Amniotic epithelial cell (primary cell): Measurements from ENCODE around the gene ZNF460.

Experiments used
- DNase-seq: peaks from one replicate; pipeline ENCODE4 v3.0.0-alpha.2; 2010; ENCODE audit warnings: low read depth

The ZNF460 gene

GRCh38 chr19:57280165-57280961, at the start of gene ZNF460:
Gene ZNF460 (plus strand): TSS chr19:57280485. CDS start chr19:57280807, 322 bp downstream.
- DNase-seq = peak; percentile 96

GRCh38 chr19:57231686-57232085, 48.6 kb upstream of the ZNF460 start:
- DNase-seq = no peak

GRCh38 chr19:57233207-57233606, 47.1 kb upstream of the ZNF460 start:
- no peak for DNase-seq

GRCh38 chr19:57239982-57240310, 40.3 kb upstream of the ZNF460 start:
- DNase-seq = no peak

GRCh38 chr19:57240311-57241090, 39.8 kb upstream of the ZNF460 start, which contains the start of gene ZNF805:
Gene ZNF805 (plus strand): TSS chr19:57240632. CDS start chr19:57240892, 260 bp downstream.
- peak; percentile 91 for DNase-seq

GRCh38 chr19:57241176-57241575, 39.1 kb upstream of the ZNF460 start:
- peak; percentile 31 for DNase-seq

- DNase-seq = no peak
These were observed 37.5 kb upstream of the ZNF460 start for GRCh38 chr19:57242821-57243220.

GRCh38 chr19:57244513-57244912, 35.8 kb upstream of the ZNF460 start:
- DNase-seq = no peak

- DNase-seq = no peak
These were observed 35.2 kb upstream of the ZNF460 start for GRCh38 chr19:57245066-57245465.

GRCh38 chr19:57245959-57246358, 34.3 kb upstream of the ZNF460 start:
- DNase-seq = no peak

- DNase-seq = no peak
These were observed 31.6 kb upstream of the ZNF460 start for GRCh38 chr19:57248646-57249045.

- no peak for DNase-seq
These were observed 31.0 kb upstream of the ZNF460 start for GRCh38 chr19:57249329-57249728.

GRCh38 chr19:57253767-57254166, 26.5 kb upstream of the ZNF460 start:
- peak; percentile 21 for DNase-seq

GRCh38 chr19:57262044-57262443, 18.2 kb upstream of the ZNF460 start:
- no peak for DNase-seq

GRCh38 chr19:57263244-57263741, 17.0 kb upstream of the ZNF460 start:
- DNase-seq = no peak

GRCh38 chr19:57267291-57267690, 13.0 kb upstream of the ZNF460 start:
- no peak for DNase-seq

- peak; percentile 92 for DNase-seq
These were observed 10.6 kb upstream of the ZNF460 start for GRCh38 chr19:57269515-57270250.

GRCh38 chr19:57271280-57271679, 9.0 kb upstream of the ZNF460 start:
- no peak for DNase-seq

- DNase-seq = no peak
These were observed 7.3 kb upstream of the ZNF460 start for GRCh38 chr19:57273014-57273413.

GRCh38 chr19:57276430-57276829, 3.9 kb upstream of the ZNF460 start:
- no peak for DNase-seq

- peak; percentile 89 for DNase-seq
These were observed 1.8 kb upstream of the ZNF460 start for GRCh38 chr19:57278481-57278880.

- peak; percentile 97 for DNase-seq
These were observed 694 bp upstream of the ZNF460 start for GRCh38 chr19:57279418-57280164.
